GM10266 (cell line): ENCODE results near the gene KCNV2.

ENCODE experiments used
- DNase-seq: peaks from one replicate; pipeline ENCODE4 v3.0.0; 2012; ENCODE audit errors: extremely low spot score
- CTCF ChIP-seq: IDR thresholded peaks from 2 replicates; pipeline ENCODE4 v1.5.1; 2012; ENCODE audit warnings: mild to moderate bottlenecking, low read depth; ENCODE audit not compliant: control insufficient read depth, insufficient read depth; ENCODE audit errors: missing control alignments

KCNV2 gene

DNA sequence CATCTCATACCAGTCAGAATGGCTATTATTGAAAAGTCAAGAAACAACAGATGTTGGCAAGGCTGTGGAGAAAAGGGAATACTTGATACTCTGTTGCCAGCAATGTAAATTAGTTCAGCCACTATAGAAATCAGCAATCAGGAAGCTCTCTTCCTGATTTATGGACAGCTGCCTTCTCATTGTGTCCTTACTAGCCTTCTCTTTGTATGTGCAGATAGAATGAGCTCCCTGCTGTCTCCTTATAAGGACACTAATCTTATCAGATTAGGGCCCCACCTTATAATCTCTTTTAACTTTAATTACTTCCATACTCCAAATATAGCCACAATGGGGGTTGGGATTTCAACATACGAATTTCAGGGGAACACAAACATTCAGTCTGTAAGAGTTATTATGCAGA, 38.0 kb downstream of the KCNV2 start:
- no peak for DNase-seq

DNA sequence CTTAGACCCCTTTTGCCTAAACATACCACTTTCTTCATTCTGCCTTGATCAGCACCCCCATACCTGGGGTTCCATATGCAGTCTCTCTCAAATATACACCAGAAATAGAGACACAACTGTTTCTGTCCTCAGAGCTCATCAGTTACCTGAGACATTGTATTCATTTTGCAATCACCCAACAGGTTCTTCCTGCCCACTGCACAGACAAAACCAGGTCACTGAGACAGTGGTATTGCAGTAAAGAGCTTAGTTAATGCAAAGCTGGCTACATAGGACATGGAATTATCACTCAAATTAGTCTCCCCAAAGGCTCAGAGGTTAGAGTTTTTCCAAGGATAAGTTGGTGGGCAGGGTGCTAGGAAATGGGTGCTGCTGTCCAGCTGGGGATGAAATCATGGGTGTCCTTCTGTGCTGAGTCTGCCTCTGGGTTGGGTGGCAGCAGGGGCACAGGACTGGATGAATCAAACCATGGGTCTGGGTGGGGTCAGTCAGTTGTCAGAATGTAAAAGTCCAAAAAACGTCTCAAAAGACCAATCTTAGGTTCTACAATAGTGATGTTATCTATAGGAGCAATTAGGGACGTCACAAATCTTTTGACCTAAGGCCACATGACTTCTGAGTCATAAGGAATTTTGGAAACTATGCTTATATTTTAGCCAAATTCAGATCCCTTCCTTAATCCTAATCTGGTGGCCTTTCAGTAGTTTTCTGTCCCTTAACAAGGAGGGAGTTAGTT, 41.0 kb downstream of the KCNV2 start:
- TF ChIP-seq CTCF = no peak
- no peak for DNase-seq

More for the DNA sequence above, 38.0 kb downstream of the KCNV2 start:
- no peak for TF ChIP-seq CTCF

- TF ChIP-seq CTCF = no peak
- DNase-seq = no peak
These were observed 41.7 kb downstream of the KCNV2 start for GRCh38 chr9:2758898-2759510.

DNA sequence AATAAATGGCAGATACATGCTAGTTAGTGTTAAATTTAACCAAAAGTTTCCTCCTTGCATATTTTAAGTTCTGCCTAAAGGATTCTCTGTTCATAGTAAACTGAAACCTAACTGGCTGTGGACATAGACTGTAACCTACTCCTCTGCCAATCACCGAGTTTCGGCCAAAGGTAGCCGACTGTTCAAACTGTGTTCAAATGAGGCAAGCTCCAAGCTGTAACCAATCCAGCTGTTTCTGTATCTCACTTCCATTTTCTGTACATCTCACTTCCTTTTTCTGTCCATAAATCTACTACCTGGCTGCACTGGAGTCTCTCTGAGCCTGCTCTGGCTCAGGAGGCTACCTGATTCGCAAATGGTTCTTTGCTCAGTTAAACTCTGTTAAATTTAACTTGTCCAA, 44.1 kb downstream of the KCNV2 start:
- TF ChIP-seq CTCF = no peak
- no peak for DNase-seq

- no peak for TF ChIP-seq CTCF
- peak; percentile 12 for DNase-seq
These were observed 47.0 kb downstream of the KCNV2 start for GRCh38 chr9:2764353-2764752.

DNA sequence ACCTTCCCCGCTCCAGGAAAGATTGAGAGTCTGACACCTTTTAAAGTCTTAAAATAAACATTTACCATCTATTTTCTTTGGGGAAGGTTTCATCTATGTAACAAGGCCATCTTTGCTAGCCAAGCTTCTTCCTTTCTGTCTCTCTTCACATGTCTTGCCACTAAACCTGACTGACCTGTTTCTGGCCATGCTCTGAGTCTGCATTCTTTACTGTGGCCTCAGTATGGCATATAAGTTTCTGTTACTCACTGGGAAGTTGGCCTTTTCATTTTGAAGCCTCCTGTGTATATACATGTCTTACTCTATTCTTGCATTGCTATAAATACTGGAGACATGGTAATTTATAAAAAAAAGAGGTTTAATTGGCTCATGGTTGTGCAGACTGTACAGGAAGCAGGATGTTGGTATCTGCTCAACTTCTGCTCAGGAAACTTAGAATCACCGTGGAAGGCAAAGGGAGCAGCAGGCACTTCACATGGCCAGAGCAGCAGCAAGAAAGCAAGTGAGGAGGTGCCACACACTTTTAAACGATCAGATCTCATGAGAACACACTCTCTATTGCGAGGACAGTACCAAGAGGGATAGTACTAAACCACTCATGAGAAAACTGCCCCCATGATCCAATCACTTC, 48.1 kb downstream of the KCNV2 start:
- no peak for DNase-seq

More for the DNA sequence above, 48.1 kb downstream of the KCNV2 start:
- no peak for TF ChIP-seq CTCF
